GM12878 (cell line): Measurements from ENCODE around the gene ULK4. TPM values are rescaled to one million over a fixed set of nuclear protein-coding genes. Genes with fewer than 3 reads are reported as not detected.

Experiments used
- ATAC-seq: fragments of 200-7000 bp; cut with Tn5 transposase; 3 replicates; pipeline ENCODE4 v1.9.1; 2020; ENCODE audit warnings: mild to moderate bottlenecking, moderate library complexity
- BruUV-seq: library from RNA; stranded (reverse); fragments of 400-500 nt; replicated peaks from 2 replicates; lab custom pipeline; 2021; lab: Mats Ljungman, UMichigan
- CTCF ChIA-PET: fragments of 300-600 bp; sonication (Branson Sonifier 250); formaldehyde crosslinking; extraction: SDS; loops from one replicate; lab custom pipeline; 2021; ENCODE audit warnings: inconsistent platforms; lab: Yijun Ruan, JAX
- POLR2A ChIA-PET: fragments of 350-600 bp; formaldehyde crosslinking; extraction: SDS; loops from one replicate; lab custom pipeline; 2021; ENCODE audit warnings: inconsistent platforms; lab: Charles Lee
- RAD21 ChIA-PET: fragments of 300-600 bp; sonication (Branson Sonifier 250); formaldehyde crosslinking; loops from one replicate; lab custom pipeline; 2023; ENCODE audit warnings: antibody characterized with exemption; ENCODE audit not compliant: unreplicated experiment; lab: Charles Lee
- SMC1A ChIA-PET: fragments of 300-600 bp; sonication (Branson Sonifier 250); formaldehyde crosslinking; loops from one replicate; lab custom pipeline; 2023; ENCODE audit not compliant: unreplicated experiment, uncharacterized antibody; lab: Charles Lee
- DNase-seq: peaks from one replicate; pipeline ENCODE4 v3.0.0-alpha.2; 2011; ENCODE audit warnings: low read depth, low spot score
- FAIRE-seq: peaks from 3 replicates; lab custom pipeline; 2011; peaks lifted over from hg19 to GRCh38; lab: Jason Lieb, UNC
- H2AFZ ChIP-seq: 2 replicates; pipeline ENCODE4 v1.6.0; 2011; ENCODE audit warnings: low read depth, low read length, control low read depth; ENCODE audit not compliant: control insufficient read depth
- H3K27ac ChIP-seq: 2 replicates; pipeline ENCODE4 v1.5.1; 2011; ENCODE audit warnings: control low read depth; ENCODE audit not compliant: control insufficient read depth, insufficient read depth
- H3K27me3 ChIP-seq, 2 experiments: replicated peaks in 1 of 2; 2 replicates each; pipeline versions ENCODE4 v1.6.0 to v1.6.1; 2011; ENCODE audit warnings: low read length in 1 of 2; ENCODE audit not compliant: control insufficient read depth in 2 of 2, insufficient read depth in 2 of 2
- H3K36me3 ChIP-seq, 2 experiments: 2 replicates each; pipeline ENCODE4 v1.5.1; 2011; ENCODE audit warnings: low read length in 1 of 2; ENCODE audit not compliant: control insufficient read depth in 2 of 2, insufficient read depth in 2 of 2
- H3K4me1 ChIP-seq: 2 replicates; pipeline ENCODE4 v1.6.1; 2011; ENCODE audit warnings: mild to moderate bottlenecking, low read length, moderate library complexity, mixed read lengths; ENCODE audit not compliant: control insufficient read depth, insufficient read depth
- H3K4me2 ChIP-seq: 2 replicates; pipeline ENCODE4 v1.6.0; 2011; ENCODE audit warnings: control low read depth; ENCODE audit not compliant: control insufficient read depth, insufficient read depth
- H3K4me3 ChIP-seq: fragments of 200-600 bp; sonication (generic); 2 replicates; pipeline ENCODE4 v1.5.1; 2016
- H3K79me2 ChIP-seq: 2 replicates; pipeline ENCODE4 v1.6.0; 2011; ENCODE audit warnings: low read length; ENCODE audit not compliant: control insufficient read depth, insufficient read depth
- H3K9ac ChIP-seq: 2 replicates; pipeline ENCODE4 v1.8.0; 2011; ENCODE audit warnings: low read length, control low read depth, mixed read lengths; ENCODE audit not compliant: control insufficient read depth, insufficient read depth
- H3K9me3 ChIP-seq: replicated peaks from 3 replicates; pipeline ENCODE4 v1.5.1; 2011; ENCODE audit warnings: mild to moderate bottlenecking, low read length; ENCODE audit not compliant: control insufficient read depth, insufficient read depth
- H4K20me1 ChIP-seq: 2 replicates; pipeline ENCODE4 v1.6.0; 2011; ENCODE audit not compliant: control insufficient read depth, insufficient read depth
- ASH2L ChIP-seq: fragments of 300-600, 200-600 bp; sonication (generic); IDR thresholded peaks from 2 replicates; pipeline ENCODE4 v1.6.1; 2017; ENCODE audit warnings: low read depth, mild to moderate bottlenecking, borderline replicate concordance
- ATF3 ChIP-seq: IDR thresholded peaks from 2 replicates; pipeline ENCODE4 v1.6.1; 2011; ENCODE audit warnings: low read depth, mild to moderate bottlenecking, low read length, moderate library complexity, borderline replicate concordance; ENCODE audit errors: extremely low read depth
- CHD4 ChIP-seq: fragments of 200-600 bp; sonication (generic); IDR thresholded peaks from 2 replicates; pipeline ENCODE4 v1.6.1; 2016; ENCODE audit warnings: mild to moderate bottlenecking
- HDGF ChIP-seq: fragments of 450-650 bp; IDR thresholded peaks from 2 replicates; pipeline ENCODE4 v1.6.1; 2016; ENCODE audit warnings: antibody characterized with exemption
- IRF4 ChIP-seq: IDR thresholded peaks from 2 replicates; pipeline ENCODE4 v1.6.1; 2011; ENCODE audit warnings: low read depth, low read length
- MLLT1 ChIP-seq: fragments of 450-650 bp; IDR thresholded peaks from 2 replicates; pipeline ENCODE4 v1.6.1; 2016; ENCODE audit warnings: mild to moderate bottlenecking
- MXI1 ChIP-seq: fragments of 150-350 bp; IDR thresholded peaks from 2 replicates; pipeline ENCODE4 v1.6.1; 2011; ENCODE audit warnings: low read depth, mild to moderate bottlenecking, inconsistent platforms, low read length, improper control_type of control experiment
- NFIC ChIP-seq: IDR thresholded peaks from 2 replicates; pipeline ENCODE4 v1.6.1; 2012; ENCODE audit warnings: low read depth, mild to moderate bottlenecking, inconsistent platforms, low read length, moderate library complexity
- NR2C2 ChIP-seq: IDR thresholded peaks from 2 replicates; pipeline ENCODE4 v1.6.1; 2011; ENCODE audit warnings: borderline replicate concordance, low read depth; ENCODE audit not compliant: control insufficient read depth, insufficient read length
- POU2F2 ChIP-seq: IDR thresholded peaks from 3 replicates; pipeline ENCODE4 v1.6.1; 2011; ENCODE audit warnings: low read depth, mild to moderate bottlenecking, low read length, borderline replicate concordance
- RCOR1 ChIP-seq: conservative IDR thresholded peaks from 2 replicates; pipeline ENCODE4 v1.6.1; 2012; ENCODE audit warnings: low read depth, low read length, improper control_type of control experiment
- SIN3A ChIP-seq: IDR thresholded peaks from 2 replicates; pipeline ENCODE4 v1.6.1; 2012; ENCODE audit warnings: low read depth, low read length, improper control_type of control experiment
- SMARCA5 ChIP-seq: fragments of 450-650 bp; IDR thresholded peaks from 2 replicates; pipeline ENCODE4 v1.6.1; 2017; ENCODE audit warnings: mild to moderate bottlenecking
- TAF1 ChIP-seq: IDR thresholded peaks from 2 replicates; pipeline ENCODE4 v1.6.1; 2011; ENCODE audit warnings: mild to moderate bottlenecking, low read depth, low read length, borderline replicate concordance
- TARDBP ChIP-seq: IDR thresholded peaks from 2 replicates; pipeline ENCODE4 v1.6.1; 2016; ENCODE audit warnings: borderline replicate concordance
- TCF3 ChIP-seq: IDR thresholded peaks from 2 replicates; pipeline ENCODE4 v1.6.1; 2012; ENCODE audit warnings: low read depth, mild to moderate bottlenecking, low read length, borderline replicate concordance; ENCODE audit not compliant: insufficient read depth
- USF2 ChIP-seq: IDR thresholded peaks from 2 replicates; pipeline ENCODE4 v1.6.1; 2011; ENCODE audit warnings: low read depth, low read length, improper control_type of control experiment, borderline replicate concordance
- ZNF622 ChIP-seq: fragments of 450-650 bp; IDR thresholded peaks from 2 replicates; pipeline ENCODE4 v1.6.1; 2017; ENCODE audit warnings: mild to moderate bottlenecking, inconsistent platforms
- WGBS: methylation state at CpG from one replicate; pipeline ENCODE4 v1.1.6; 2016; ENCODE audit warnings: low lambda C conversion rate; ENCODE audit not compliant: insufficient replicate concordance, insufficient coverage; ENCODE audit errors: missing lambda C conversion rate; 5-methylcytosine and 5-hydroxymethylcytosine counted together
- in situ Hi-C: fragments of 300-500 bp; cut with MboI; formaldehyde crosslinking; loops from 9 replicates; pipeline ENCODE4 v1.14.3; 2018; ENCODE audit warnings: mixed read lengths
- intact Hi-C: fragments of 100-400 bp; cut with micrococcal nuclease; formaldehyde crosslinking; loops from one replicate; pipeline ENCODE4 v1.14.2; 2022; ENCODE audit not compliant: unreplicated experiment
- polyA plus RNA-seq, 11 experiments: library from polyadenylated mRNA; depleted of rRNA in 4 of 11; unstranded in 6 of 11; stranded (reverse) in 5 of 11; fragments of >200 nt; fragmentation: Nextera tagmentation in 4 of 11; fragmentation: Illumina TruSeq in 1 of 11; extraction: Ambion mirVana in 4 of 11; extraction: Trizol in 1 of 11; gene quantifications; 1 replicate in 1 of 11; 2 replicates in 10 of 11; pipeline versions ENCODE4 v1.2.1 to v1.2.3, GENCODE V29; 2011 to 2016; ENCODE audit warnings: inconsistent platforms in 2 of 11, missing spikeins in 2 of 11, low read depth in 1 of 11
- total RNA-seq, 4 experiments: library from RNA; depleted of rRNA in 3 of 4; stranded (reverse); fragments of >200 nt in 3 of 4; fragmentation: Illumina TruSeq in 1 of 4; extraction: Trizol in 1 of 4; gene quantifications; 2 replicates each; pipeline versions ENCODE4 v1.2.1 to v1.2.3, GENCODE V29; 2013 to 2021

Gene ULK4
- total and polyA plus RNA-seq, 10 of the 15 experiments (the other 5 are each of a cell fraction or from before 2014, with no cell fraction given) = 3.5 to 7.6 (median 6.3) TPM

- Histone ChIP-seq H2AFZ (no peak overlapping the region), H4K20me1 (no peaks in the 10 kb centered on the region), H3K4me3 (no peak overlapping the region), H3K27me3 (no peaks in the 10 kb centered on the region), H3K27ac (no peak overlapping the region), H3K36me3 (no peaks in the 10 kb centered on the region), H3K4me2 (no peak overlapping the region), H3K4me1 (no peaks in the 10 kb centered on the region), H3K79me2 (no peaks in the 10 kb centered on the region)
- ATAC-seq = no peak
- in situ Hi-C loops = no loop called here
- ChIA-PET POLR2A (no interaction called here), SMC1A (no interaction called here), CTCF (no interaction called here), RAD21 (no interaction called here)
- intact Hi-C loops = no loop called here
- no peak for FAIRE-seq
- WGBS = 63% methylated on average over 5 of the region's 5 CpGs
- DNase-seq = no peak
- no peak for TF ChIP-seq MXI1
- no peak for TF ChIP-seq ZNF622
- no peak for TF ChIP-seq NFIC
- no peak for TF ChIP-seq ASH2L
- TF ChIP-seq MLLT1 = no peak
- TF ChIP-seq USF2 = no peak
- no peak for TF ChIP-seq TCF3
- TF ChIP-seq ATF3 = no peak
- no peak for TF ChIP-seq CHD4
- TF ChIP-seq SIN3A = no peak
- no peak for TF ChIP-seq NR2C2
- no peak for TF ChIP-seq IRF4
- no peak for TF ChIP-seq TAF1
- TF ChIP-seq HDGF = no peak
- TF ChIP-seq TARDBP = no peak
- TF ChIP-seq RCOR1 = no peak
- TF ChIP-seq POU2F2 = no peak
- no peak for TF ChIP-seq SMARCA5
- TF ChIP-seq, all 136 proteins: peak for 0
- Histone ChIP-seq H3K9ac (no peak overlapping the region), H3K9me3 (no peaks in the 10 kb centered on the region)
- no TSS peak for BruUV-seq
Observed at GRCh38 chr3:41987627-41988026, 25.7 kb upstream of the ULK4 start.
